Hippocampal formation (tissue), 2 donors: Measurements from ENCODE around the gene FNDC3B.

ENCODE experiments used
- DNase-seq, 2 donors: peaks; one replicate each; lab custom pipeline; 2025; lab: John Stamatoyannopoulos, UW

Gene FNDC3B

DNA sequence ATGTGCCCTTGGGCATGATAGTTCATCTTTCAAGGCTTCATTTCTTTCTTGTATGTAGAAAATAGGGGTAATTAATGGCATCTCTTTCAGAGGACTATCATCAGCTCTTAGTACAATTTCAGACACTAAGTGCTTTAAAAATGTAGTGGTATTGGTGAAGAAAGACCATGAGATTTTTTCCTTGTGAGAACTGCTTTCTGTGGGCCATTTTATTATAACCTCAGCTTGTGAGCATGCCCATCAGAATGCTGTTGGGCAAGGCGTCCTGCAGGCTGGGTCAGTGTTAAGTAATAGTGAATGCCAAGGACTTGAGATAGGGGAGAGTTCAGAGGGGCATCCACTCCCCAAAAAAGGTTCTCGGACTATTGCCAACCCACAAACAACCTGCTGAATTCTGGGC, 221.0 kb downstream of the FNDC3B start:
- DNase-seq: no peak

DNA sequence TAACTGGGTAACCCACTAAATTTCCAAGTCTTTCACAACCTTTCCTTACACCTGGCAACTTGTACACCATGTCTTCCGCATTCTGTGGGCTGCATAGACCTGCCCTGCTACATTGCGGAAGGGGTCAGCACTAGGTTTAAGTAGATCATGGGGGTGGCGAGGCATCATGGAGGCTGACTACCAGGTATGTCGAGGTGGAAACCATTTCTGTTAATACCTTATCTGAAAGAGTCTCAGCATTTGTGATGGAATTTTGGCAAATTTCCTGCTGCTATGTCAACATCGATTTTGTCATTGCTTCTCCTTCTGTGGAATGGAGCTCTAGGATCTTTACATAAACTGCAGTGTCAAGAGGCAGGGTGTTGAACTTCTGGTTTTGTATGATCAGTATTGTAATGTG, 221.7 kb downstream of the FNDC3B start:
- DNase-seq: no peak

DNA sequence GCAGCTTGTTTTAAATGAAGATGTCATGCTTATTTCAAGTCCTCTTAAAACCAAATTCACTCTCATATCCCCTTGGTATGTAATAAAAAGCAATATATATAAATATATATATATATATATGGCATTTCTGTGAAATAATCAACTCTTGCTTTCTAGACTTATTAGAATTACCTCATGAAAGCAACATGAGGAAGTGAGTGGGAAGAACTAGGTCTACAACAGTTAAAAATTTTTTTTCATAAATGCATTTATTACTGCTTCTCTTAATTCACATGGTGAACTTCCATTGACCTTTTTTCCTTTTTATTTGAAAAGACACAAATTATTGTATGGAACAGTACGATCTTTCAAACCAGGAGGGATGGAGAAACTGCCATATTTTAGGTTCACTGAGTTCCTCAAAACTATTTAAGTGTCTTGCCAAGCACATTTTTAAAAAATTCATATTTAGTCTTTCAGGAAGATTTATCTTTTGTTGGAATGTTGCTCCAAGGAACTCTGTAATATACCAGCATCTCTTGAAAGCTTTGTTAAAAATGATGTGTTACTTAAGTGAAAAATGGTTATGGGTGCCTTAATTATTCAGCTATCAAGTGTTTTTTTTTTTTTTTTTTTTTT, 223.7 kb downstream of the FNDC3B start:
- no peak for DNase-seq

DNA sequence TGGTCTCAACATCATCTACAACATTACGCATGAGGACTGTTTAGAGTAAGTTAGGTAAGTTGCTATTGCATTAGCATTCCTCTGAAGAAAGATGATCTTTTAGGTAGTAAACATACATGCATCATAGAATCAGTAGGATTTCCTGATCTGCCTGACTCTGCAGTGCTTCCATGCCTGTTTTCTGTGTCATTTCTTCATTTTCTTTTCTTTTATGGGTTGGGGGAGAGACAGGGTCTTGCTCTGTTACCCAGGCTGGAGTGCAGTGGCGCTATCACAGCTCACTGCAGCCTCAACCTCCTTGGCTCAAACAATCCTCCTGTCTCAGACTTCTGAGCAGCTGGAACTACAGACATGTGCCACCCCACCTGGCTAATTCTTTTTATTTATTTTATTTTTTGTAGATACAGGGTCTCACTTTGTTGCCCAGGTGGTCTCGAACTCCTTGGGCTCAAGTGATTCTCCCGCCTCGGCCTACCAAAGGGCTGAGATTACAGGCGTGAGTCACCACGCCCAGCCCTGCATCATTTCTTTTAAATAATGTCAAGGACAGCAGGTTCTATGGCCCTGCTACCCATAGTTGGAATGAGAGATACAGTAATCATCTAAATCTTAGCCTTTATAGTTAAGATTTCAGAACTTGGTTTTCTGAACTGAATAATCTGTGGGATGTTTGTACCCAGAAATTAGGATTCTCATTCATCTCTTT, 224.6 kb downstream of the FNDC3B start:
- no peak for DNase-seq

DNA sequence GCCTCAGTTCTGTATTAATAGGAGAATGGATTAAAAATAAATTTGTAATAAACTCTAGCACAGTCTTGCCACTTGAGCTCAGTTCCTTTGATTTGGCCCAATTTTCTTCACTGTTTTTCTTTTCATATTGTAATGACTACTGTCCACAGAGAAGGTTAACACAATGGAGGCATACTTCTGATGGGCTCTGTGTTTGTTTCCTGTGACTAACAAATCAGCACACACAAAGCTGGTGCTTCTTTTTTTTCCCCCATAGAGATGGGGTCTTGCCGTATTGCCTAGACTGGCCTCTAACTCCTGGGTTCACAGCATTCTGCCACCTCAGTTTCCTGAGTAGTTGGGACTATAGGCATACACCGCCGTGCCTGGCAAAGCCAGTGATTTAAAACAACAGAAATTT, 226.7 kb downstream of the FNDC3B start:
- no peak for DNase-seq

DNA sequence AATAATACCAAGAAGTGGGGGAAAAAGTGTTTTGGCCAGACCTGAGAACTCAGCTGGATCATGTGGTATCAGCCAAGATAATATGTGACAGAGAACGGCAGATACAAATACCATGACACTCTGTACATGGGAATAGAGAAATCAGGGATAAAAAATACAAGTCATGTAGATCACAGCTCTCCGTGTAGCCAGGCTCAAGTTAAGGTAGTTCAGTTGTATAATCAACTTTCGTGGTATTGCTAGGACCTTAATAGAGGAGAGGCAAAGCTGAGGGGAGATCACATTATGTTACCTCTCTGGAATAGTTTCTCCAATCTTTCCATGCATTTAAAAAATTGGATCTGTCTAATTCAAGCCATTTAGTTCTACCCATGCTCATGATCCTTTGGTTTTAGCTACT, 229.0 kb downstream of the FNDC3B start:
- no peak for DNase-seq

DNA sequence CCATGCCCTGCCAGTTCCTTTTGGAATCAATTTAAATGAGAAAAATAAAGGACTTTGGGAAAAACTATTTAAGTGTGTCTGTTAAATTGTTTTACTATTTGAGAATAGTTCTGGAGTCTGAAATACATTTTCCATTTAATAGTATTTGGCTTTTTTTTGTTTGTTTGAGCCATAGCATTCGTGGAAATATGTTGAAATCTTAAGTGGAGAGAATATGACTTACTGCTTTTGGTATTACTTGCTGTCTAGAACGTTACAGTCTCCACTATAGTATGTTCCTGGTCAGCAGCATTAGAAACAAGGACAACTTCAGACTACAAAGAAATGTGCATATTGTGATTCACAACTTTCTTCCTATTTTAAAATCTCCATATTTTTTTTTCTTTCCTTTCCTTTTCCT, 229.5 kb downstream of the FNDC3B start:
- no peak for DNase-seq

DNA sequence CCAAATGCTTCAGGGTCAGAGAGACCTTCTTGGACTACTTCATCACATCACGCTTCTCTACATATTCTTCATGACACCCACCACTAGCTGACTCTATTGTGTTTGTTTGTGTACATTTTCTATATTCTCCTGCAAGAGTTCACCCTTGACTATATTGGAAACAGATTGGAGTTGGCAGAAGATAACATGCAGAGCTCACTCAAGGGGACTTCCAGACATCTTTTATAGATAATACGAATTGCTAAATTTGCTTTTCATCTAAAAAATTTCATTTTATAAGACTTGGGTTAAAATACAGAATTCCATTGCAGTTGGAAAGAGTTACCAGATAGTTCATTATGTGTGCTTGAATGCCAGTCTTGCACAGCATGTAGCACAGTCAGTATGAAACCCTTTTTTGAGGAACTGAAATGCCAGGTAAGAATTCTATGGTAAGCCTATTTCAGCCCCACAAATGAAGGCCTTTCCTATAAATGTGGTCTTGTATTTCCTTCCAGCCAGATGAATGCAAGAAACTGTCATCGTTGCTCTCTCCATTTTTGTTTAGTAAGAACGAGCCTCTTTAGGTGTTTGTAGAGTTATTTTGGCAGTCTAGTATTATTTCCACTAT, 231.3 kb downstream of the FNDC3B start:
- no peak for DNase-seq

DNA sequence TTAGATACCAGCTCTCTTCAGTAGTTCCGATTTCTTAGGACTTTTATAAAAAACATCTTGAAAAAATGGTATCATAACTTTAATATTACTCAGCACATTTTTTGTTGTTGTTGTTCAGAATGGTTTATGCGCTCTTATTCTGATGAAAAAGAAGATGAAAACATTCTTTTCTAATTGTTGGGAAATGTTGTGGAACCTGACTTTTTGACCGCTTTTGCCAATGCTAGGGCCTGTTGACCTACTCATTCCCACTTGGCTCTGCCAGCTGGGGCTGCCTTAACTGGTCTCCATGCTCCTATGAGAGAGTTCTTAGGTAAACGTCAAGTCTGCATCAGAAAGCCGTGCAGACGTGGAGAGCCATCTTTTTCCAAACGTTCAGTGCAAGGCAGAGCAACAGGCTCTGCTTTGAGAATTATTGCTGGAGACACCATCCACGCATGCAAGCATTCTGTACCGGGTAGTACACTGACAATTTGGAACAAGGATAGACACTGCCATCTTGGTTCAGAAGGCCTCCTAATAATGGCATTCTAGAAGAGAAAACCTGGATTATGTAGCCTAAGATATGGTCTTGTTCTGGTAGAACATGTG, 232.1 kb downstream of the FNDC3B start:
- no peak for DNase-seq

DNA sequence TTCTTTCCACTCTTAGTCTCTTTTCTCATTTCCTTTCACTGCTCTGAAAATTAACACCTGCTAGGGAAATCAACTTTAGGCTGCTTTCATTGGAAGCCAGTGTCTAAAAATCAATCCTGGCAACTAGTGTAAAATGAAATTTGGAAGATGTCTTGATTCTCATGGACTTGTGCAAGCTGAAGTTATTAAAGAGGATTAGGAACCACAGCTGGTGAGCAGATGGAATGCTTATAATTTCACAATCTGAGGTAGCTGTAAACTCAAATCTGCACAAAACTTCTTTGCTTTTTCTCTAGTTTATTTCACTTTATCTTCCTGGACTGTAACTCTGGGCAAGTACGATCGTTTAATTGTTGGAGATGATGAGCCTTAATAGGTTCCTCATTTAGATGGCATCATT, 233.3 kb downstream of the FNDC3B start:
- DNase-seq: no peak

DNA sequence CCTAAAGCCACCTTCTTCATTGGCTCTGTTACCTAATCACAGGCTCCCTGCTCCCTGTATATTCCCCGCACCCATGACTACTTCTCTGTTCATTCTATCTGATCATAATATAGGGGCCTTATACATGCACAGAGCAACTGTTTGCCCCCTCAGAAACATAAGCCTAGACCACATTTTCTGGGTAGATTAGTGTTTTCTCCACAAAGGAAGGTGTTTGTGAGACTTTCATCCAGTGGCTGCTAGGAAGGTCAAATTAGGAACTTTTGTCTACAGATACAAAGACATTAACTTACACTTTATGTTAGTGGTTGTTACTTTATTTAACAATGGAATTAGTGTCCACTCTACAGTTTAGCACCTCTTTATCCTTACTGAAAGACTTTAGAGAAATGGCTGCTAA, 234.0 kb downstream of the FNDC3B start:
- DNase-seq: no peak

DNA sequence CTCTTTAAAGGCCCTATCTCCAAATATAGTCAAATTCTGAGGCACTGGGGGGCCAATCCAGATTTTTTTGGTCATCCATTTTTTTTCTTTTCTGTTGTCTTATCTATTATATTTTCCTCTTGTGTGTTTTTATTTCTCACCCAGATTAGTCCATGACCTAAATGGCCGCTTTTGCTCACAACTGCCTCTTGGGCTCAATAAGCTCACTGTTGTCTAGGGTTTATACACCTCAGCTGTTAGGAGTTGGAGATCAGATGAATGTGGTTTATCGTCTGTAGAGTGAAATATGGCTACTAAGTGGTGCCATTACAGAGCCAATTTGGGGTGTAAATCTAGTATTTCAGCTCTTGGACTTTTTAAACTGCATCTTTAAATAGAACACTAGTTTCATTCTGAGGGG, 235.5 kb downstream of the FNDC3B start:
- DNase-seq: no peak

DNA sequence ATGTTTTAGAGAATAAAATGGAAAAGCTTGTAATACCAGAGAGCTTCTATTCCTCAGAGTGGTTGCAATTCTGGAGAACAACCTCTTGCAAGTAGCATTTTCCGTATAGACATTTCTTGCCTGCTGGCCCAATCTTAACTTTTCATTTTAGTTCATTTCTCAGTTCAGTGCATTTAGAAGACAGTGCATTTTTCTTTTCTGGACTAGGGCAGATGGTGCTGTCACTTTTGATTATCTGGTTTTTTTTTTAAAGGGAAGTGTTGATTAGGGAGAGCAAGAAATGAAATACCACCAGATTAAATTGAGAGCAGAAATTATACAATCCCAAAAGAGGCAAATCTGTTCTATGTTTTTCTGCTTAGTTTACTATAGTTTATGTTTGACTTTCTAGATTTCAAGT, 236.2 kb downstream of the FNDC3B start:
- DNase-seq: no peak

DNA sequence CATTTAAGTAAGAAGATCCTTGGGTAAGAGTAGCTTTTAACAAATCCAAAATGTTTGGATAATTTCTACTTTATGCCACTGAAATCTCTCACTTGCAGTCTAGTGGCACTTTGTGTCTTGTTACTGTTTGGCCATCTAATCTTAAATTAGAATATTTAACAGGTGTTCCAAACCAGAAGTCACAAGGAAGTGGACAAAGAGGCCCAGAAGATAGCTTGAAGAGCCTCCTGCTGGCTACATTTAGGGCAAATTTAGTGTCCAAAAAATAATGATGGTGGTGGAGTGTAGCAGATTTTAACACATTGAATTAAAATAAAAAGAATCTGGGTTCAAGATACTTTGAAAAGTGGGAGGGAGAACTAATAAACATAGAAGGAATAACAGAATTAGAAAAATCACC, 236.7 kb downstream of the FNDC3B start:
- DNase-seq: no peak

DNA sequence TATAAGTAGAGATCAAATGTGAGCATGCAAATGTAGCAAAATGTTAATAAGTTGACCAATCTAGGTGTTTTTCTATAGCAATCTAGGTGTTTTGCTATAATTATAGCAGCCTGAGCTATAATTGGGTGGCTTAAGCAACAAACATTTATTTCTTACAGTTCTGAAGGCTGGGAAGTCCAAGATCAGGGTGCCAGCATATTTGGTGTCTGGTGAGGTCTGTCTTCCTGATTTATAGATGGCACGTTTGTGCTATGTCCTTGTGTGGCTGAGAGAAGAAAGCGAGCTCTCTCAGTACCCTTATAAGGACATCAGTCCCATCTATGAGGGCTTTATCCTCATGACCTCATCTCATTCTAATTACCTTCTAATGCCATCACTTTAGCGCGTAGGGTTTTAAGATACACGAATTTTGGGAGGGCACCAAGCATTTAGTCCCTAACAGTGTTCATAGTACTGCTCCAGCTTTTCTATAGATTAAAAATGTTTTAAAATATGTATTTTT, 237.8 kb downstream of the FNDC3B start:
- no peak for DNase-seq

DNA sequence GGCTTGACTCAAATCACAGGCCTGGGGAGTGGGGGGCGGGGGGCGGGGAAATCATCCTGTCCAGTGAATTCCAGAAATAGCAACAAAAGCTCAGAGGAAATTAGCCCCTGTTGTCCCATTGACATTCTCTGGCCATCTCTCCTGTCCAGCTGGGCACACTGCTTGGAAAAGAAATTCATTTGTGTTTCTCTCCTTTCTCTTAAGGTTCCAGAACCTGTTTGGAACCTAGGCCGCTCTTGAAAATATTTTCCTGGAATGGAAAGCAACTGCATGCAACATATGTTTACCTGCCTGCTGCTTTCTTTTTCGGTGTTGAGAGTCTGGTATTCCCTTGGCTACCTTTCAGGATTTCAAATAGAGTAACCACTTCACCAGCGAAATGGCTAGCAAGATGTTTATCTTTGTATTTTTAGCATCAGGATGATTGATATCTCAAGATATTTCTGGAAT, 239.8 kb downstream of the FNDC3B start:
- no peak for DNase-seq

DNA sequence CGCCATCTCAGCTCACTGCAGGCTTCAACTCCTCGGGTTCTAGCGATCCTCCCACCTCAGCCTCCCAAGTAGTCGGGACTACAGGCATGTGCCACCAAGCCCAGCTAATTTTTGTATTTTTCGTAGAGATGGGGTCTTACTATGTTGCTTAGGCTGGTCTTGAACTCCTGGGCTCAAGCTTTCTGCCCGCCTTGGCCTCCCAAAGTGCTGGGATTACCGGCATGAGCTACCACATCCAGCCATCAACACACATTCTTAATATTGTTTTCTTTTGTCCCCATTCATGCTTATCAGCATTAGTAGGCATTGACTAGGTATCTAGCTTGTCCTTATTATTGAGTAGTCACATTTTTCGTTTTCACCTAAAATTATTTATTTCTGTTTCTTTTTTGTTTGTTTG, 240.6 kb downstream of the FNDC3B start:
- DNase-seq: no peak

DNA sequence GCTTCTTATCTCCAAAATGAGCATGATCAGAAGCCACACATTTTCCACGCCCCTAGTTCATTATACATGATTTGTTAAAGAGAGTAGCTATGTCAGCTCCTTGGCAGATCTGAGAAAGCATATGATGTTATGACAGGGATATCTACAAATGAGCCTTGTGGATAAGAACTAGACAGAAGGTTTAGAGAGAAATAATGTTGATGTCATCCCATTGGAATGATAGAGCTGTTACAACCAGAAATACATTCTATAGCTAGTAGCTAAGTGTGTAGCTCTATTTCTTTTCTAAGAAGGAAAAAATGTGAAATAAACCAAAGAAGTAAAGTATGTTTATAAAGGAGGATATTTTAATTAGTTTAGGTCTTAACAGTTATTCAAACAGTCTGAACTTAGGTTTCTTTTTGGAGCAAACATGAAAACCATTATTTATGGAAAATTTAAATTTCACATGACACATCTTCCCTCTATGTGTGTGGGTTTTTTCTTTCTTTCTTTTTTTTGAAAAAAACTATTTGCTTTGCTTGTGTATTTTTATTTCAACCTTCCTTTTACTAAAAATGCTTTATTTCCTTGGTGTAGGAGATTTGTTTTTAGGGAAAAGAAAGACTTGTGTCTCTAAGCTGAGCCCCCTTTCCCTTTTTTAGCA, 241.2 kb downstream of the FNDC3B start:
- DNase-seq: no peak

DNA sequence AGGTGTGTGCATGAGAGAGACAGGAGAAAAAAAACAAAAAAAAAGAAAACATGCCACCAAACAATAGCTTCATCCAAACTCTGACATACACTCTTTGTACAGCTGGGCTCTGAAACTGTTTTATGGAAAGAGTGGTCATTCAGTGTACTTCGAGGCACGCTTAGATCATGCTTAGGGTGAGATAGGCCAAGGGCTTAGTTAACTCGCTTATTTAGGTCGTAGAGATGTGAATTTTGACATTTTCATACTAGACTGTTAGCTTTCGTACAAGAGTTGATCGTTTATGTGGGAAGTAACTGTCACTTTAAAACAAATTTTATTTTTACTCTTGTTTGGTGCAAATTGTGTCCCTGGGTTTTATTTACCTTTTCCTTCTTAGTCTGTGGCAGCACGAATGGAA, 242.5 kb downstream of the FNDC3B start:
- no peak for DNase-seq

DNA sequence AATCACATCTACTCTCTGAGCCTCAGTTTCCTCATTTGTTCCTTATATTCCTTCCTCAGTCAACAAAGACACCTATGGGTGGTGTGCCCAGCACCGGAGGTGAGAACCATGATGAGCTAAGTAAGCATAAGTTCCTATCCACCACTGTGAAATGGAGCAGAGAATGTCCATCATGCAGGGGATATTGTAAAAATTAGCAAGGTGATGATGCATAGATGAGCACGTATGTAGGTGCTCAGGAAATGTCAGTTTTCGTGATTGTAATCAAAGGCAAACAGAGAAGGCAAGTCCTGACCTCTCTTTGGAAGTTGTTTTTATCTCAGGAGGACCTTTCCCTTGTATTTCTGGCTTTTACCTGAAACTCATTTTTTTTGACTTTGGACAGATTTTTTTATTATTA, 243.5 kb downstream of the FNDC3B start:
- DNase-seq: no peak

DNA sequence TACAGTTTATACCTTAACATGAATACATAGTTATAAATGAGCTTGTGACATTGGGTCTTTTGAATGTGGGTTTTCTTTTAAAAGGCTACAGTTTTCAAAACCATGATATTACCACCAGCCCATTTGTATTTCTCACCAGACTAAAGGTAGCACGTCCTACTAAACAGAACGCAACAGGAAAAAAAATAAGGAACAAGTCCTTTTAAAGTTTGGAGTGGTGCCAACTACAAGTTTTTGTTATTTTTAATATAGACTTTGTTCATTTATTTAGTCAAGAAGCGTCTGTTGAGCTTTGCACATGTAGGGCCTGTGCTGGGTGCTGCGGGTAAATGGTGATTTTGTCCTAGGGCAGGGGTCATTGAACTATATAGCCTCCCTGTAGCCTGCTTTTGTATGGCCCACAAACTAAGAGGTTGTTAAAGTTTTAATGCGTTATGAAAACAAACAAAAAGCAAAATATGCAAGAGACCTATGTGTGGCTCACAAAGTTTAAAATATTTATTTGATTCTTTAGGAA, 244.5 kb downstream of the FNDC3B start:
- no peak for DNase-seq

DNA sequence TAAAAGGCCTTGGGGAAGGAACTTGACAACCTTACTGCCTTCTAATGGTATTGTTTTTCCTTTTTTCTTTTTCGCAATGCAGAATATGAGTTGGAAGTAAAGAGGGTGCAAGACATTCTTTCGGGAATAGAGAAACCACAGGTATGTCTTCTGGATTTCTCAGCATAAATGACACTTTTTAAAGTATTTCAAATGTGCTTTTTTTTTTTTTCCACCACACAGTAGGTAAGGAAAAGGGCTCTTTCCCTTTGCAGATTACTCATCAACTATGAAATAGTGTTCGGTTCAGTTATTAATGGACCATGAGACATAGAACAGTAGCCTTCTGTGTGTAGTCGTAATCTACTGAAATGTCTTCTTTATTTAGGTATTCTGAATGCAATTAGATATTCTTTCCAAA, 246.5 kb downstream of the FNDC3B start:
- DNase-seq: no peak
